GM06990 (cell line): ENCODE results near the gene MDC1.

Experiments
- DNase-seq: peaks from one replicate; pipeline ENCODE4 v3.0.0-alpha.2; 2011; ENCODE audit not compliant: insufficient read length; ENCODE audit errors: extremely low read depth
- H3K27me3 ChIP-seq: replicated peaks from 2 replicates; pipeline ENCODE4 v1.6.0; 2011; ENCODE audit warnings: low read length; ENCODE audit not compliant: control insufficient read depth, insufficient read depth
- H3K36me3 ChIP-seq: 2 replicates; pipeline ENCODE4 v1.5.1; 2011; ENCODE audit warnings: low read length; ENCODE audit not compliant: control insufficient read depth, insufficient read depth
- H3K4me3 ChIP-seq: replicated peaks from 2 replicates; pipeline ENCODE4 v1.5.1; 2011; ENCODE audit warnings: low read depth, mild to moderate bottlenecking, control low read depth, low read length
- TF ChIP-seq, protein P1 (sequence below): IDR thresholded peaks from 2 replicates; pipeline ENCODE4 v1.5.1; 2011; ENCODE audit warnings: low read length, control low read depth, mild to moderate bottlenecking, inconsistent platforms; ENCODE audit not compliant: insufficient read depth, poor library complexity, severe bottlenecking

The MDC1 gene

DNA sequence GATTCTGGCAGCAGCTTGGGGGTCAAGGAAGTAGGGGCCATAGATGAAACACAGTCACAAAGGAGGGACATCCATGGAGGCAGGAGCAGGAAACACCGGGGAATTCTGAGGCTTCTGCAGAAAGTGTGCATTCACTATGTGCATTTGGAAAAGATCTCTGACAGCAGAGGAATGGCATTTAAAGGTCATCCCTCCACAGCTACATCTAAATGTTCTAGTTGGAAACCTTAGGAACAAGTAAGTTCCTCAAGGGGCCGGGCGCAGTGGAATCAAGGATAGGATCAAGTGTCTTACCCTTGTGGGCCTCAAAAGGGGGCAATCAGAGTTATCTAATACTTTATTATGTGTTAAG, 61.4 kb downstream of the MDC1 start:
- peaks cover 49% of the 10 kb centered on the region for H3K36me3 ChIP-seq
- no peak for DNase-seq
- TF ChIP-seq, protein P1, sequence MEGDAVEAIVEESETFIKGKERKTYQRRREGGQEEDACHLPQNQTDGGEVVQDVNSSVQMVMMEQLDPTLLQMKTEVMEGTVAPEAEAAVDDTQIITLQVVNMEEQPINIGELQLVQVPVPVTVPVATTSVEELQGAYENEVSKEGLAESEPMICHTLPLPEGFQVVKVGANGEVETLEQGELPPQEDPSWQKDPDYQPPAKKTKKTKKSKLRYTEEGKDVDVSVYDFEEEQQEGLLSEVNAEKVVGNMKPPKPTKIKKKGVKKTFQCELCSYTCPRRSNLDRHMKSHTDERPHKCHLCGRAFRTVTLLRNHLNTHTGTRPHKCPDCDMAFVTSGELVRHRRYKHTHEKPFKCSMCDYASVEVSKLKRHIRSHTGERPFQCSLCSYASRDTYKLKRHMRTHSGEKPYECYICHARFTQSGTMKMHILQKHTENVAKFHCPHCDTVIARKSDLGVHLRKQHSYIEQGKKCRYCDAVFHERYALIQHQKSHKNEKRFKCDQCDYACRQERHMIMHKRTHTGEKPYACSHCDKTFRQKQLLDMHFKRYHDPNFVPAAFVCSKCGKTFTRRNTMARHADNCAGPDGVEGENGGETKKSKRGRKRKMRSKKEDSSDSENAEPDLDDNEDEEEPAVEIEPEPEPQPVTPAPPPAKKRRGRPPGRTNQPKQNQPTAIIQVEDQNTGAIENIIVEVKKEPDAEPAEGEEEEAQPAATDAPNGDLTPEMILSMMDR: no peak
- H3K27me3 ChIP-seq: no peaks in the 10 kb centered on the region
- no peak overlapping the region for H3K4me3 ChIP-seq

DNA sequence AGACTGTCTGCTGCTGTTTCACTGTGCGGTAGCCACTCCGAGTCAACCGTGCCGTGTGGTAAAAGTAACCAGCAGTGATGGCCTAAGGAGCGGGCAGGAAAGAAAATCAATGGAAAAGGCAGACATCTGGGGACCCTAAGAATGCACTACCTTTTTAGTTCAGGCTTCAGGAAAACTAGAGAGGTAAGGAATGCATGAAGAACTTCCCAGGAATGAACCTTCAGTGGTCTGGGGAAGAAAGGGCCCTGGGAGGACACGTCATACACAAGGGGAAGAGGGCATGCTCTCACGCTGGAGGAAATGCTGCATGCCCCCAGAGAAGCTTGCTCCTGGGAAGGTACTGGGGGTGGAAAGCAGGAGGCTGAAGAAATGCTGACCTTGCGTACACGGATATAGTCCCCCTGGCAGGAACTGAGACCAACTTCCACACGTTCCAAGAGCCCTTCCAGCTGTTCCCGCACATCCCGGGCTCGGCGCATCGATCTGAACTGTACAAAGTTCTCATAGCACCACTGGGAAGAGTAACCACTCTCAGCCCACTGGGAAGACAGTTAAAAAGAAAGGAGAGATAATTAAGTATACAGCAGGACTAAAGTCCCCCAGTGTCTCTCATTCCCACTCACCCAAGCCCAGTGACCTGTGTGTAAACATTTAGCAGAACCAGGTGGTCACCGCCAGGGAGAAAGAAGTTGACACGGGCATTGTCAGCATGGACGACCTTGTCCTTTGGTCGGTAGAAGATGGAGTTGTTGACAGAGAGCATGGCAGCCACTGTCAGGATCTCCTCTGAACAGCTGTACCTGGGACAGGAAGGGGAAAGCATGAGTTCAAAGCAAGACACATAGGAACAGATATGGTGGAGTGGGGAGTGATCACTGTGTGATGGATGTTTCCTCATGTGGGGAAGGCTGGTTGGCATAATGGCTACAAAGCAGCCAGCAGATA, 62.0 kb downstream of the MDC1 start:
- Histone ChIP-seq H3K27me3 (no peaks in the 10 kb centered on the region), H3K36me3 (peaks cover 45% of the 10 kb centered on the region), H3K4me3 (no peak overlapping the region)
- DNase-seq: no peak
- TF ChIP-seq, protein P1: no peak

- Histone ChIP-seq H3K4me3 (no peak overlapping the region), H3K27me3 (no peaks in the 10 kb centered on the region), H3K36me3 (peaks cover 29% of the 10 kb centered on the region)
- no peak for DNase-seq
- TF ChIP-seq, protein P1: no peak
Observed at GRCh38 chr6:30651143-30651542, 65.9 kb downstream of the MDC1 start.
